ENCODE measurements around the gene KRT74.

- TF ChIP-seq CTCF (IDR thresholded peaks at IDR 0.05) = no peak
- no peak for TF ChIP-seq CHD2 (IDR thresholded peaks at IDR 0.05; ENCODE audit: low read length, partially characterized antibody)
- TF ChIP-seq ELK1 (IDR thresholded peaks at IDR 0.05; ENCODE audit: low read depth, low read length) = no peak
- no peak for TF ChIP-seq JUNB (IDR thresholded peaks at IDR 0.05)
Observed at GRCh38 chr12:52526511-52526951, 47.1 kb downstream of the KRT74 start.

Data from A549 (cell line).